Pericardium fibroblast (primary cell): Measurements from ENCODE around the gene CENPO. TPM values are rescaled to one million over a fixed set of nuclear protein-coding genes. Genes with fewer than 3 reads are reported as not detected.

Source experiments
- total RNA-seq: library from RNA; depleted of rRNA; stranded (reverse); fragments of >200 nt; gene quantifications from 2 replicates; pipeline ENCODE4 v1.2.3, GENCODE V29; 2015

The CENPO gene, protein sequence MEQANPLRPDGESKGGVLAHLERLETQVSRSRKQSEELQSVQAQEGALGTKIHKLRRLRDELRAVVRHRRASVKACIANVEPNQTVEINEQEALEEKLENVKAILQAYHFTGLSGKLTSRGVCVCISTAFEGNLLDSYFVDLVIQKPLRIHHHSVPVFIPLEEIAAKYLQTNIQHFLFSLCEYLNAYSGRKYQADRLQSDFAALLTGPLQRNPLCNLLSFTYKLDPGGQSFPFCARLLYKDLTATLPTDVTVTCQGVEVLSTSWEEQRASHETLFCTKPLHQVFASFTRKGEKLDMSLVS
- total RNA-seq: 5.6 and 5.8 TPM in 2 replicates

DNA sequence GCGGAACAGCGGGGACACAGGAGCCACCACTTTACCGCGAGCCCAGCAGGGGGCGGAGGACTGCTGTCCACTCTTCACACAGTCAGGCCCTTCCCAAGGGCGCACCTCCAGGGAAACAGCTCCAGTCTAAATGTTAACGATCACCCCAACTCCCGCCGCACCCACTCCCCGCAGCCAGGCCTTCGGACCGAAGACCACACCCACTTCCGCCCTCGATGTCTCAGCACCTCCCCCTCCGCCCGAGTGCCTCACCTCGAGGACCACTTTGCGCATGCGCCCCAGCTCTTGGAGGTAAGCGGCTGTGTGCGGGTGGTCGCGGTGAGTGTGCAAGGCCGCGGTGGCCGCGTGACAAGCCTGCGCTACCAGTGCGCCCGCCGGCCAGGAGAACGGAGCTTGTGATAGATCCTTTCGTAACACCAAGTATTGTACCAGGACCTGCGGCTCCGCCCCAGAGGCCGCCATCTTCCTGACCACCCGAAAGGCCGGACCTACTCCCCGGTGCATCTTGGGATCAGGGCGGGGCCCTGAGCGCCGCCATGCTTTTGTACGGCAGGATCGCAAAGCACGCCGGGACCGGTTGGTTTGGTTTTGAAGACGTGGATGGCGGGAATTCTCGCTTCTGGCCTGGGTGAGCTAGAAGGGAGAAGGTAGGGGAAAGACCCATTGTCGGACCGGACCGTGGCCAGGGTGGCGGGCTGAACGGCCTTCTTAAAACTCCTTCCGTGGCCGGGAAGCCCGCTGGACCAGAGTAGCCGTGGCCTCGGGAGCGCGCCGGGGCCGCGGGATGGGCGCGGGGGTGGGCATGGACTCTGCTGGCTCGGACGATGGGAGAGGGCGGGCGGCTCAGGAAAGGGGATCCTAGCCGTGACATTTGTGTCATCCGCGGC, at the start of gene CENPO, which contains the start of gene PTRHD1:
Gene CENPO (plus strand): TSS at position 552 of the 887 bp plus-strand sequence. CDS start 495 bp downstream, outside the sequence.
Gene PTRHD1 (minus strand): TSS at position 518 of the 887 bp plus-strand sequence. CDS start 14 bp downstream, at position 504.

Other genes starting within 250 kb of the CENPO start
- gene PTRHD1, start within 50 bp of the CENPO start, total RNA-seq: 74.7 and 97.1 TPM in 2 replicates
- gene ADCY3, start 126.8 kb downstream of the CENPO start, total RNA-seq: 46.4 and 51.9 TPM in 2 replicates
- 1.5 and 2.1 TPM in 2 replicates for gene DNAJC27, start 178.5 kb downstream of the CENPO start, total RNA-seq
- 0.47 and 0.60 TPM in 2 replicates for gene EFR3B, start 248.7 kb downstream of the CENPO start, total RNA-seq